Epithelial cell of esophagus (primary cell): ENCODE measurements around the gene MRPL40.

Experiments
- DNase-seq: peaks from one replicate; pipeline ENCODE4 v3.0.0; 2010; ENCODE audit warnings: low read depth
- H3K4me3 ChIP-seq: 2 replicates; pipeline ENCODE4 v1.5.1; 2011; ENCODE audit warnings: mild to moderate bottlenecking, low read length, control low read depth
- CTCF ChIP-seq: IDR thresholded peaks from 2 replicates; pipeline ENCODE4 v1.5.1; 2011; ENCODE audit warnings: low read depth, mild to moderate bottlenecking, low read length, control low read depth, inconsistent platforms; ENCODE audit not compliant: insufficient read depth; ENCODE audit errors: missing control alignments

MRPL40 gene

GRCh38 chr22:19432133-19432851 lies at the start of gene MRPL40:
TSS of gene MRPL40 (plus strand) at chr22:19432545. CDS start at chr22:19432555, 10 bp downstream.
- no peak for TF ChIP-seq CTCF
- peak within 1 kb of the TSS; percentile 94 for H3K4me3 ChIP-seq
- peak; percentile 96 for DNase-seq

- no peak for DNase-seq
- no peak overlapping the region for H3K4me3 ChIP-seq
- TF ChIP-seq CTCF, result no peak
Observed at GRCh38 chr22:19383292-19383691, 49.1 kb upstream of the MRPL40 start.

- no peak overlapping the region for H3K4me3 ChIP-seq
- DNase-seq, result no peak
- TF ChIP-seq CTCF, result no peak
Observed at GRCh38 chr22:19385221-19385906, 47.0 kb upstream of the MRPL40 start.

GRCh38 chr22:19386248-19386647 lies 46.1 kb upstream of the MRPL40 start:
- H3K4me3 ChIP-seq, result no peak overlapping the region
- DNase-seq, result no peak
- no peak for TF ChIP-seq CTCF

- H3K4me3 ChIP-seq, result no peak overlapping the region
- DNase-seq, result no peak
- no peak for TF ChIP-seq CTCF
Observed at GRCh38 chr22:19387038-19387437, 45.3 kb upstream of the MRPL40 start.

- no peak overlapping the region for H3K4me3 ChIP-seq
- TF ChIP-seq CTCF, result no peak
- DNase-seq, result no peak
Observed at GRCh38 chr22:19387575-19387974, 44.8 kb upstream of the MRPL40 start.
